OCI-LY1 (cell line): ENCODE measurements around the gene PIK3C2B.

Source experiments
- H2AFZ ChIP-seq: fragments of 200-600 bp; sonication (generic), shearing (Covaris generic); 2 replicates; pipeline ENCODE4 v1.6.0; 2014; ENCODE audit warnings: antibody characterized with exemption, mild to moderate bottlenecking, low read length
- H3F3A ChIP-seq: fragments of 200-600 bp; sonication (generic), shearing (Covaris generic); 2 replicates; pipeline ENCODE4 v1.6.0; 2014; ENCODE audit warnings: mild to moderate bottlenecking, antibody characterized with exemption, low read length, moderate library complexity; ENCODE audit not compliant: insufficient read depth
- H3K27ac ChIP-seq: fragments of 200-600 bp; sonication (generic); 2 replicates; pipeline ENCODE4 v1.5.1; 2014; ENCODE audit warnings: low read length, mixed run types, mild to moderate bottlenecking, low read depth; ENCODE audit not compliant: poor library complexity, severe bottlenecking
- H3K27me3 ChIP-seq: fragments of 200-600 bp; sonication (generic); 2 replicates; pipeline ENCODE4 v1.6.0; 2014; ENCODE audit warnings: antibody characterized with exemption, mild to moderate bottlenecking, low read length, moderate library complexity; ENCODE audit not compliant: insufficient read depth
- H3K36me3 ChIP-seq: fragments of 200-600 bp; sonication (generic); 2 replicates; pipeline ENCODE4 v1.6.1; 2014; ENCODE audit warnings: mild to moderate bottlenecking, antibody characterized with exemption, low read length, moderate library complexity, mixed read lengths; ENCODE audit not compliant: insufficient read depth
- H3K4me1 ChIP-seq: fragments of 200-600 bp; sonication (generic); 2 replicates; pipeline ENCODE4 v1.5.1; 2014; ENCODE audit warnings: mild to moderate bottlenecking, low read length, moderate library complexity; ENCODE audit not compliant: insufficient read depth, severe bottlenecking
- H3K4me2 ChIP-seq: fragments of 200-600 bp; sonication (generic), shearing (Covaris generic); 2 replicates; pipeline ENCODE4 v1.6.1; 2014; ENCODE audit warnings: low read length
- H3K4me3 ChIP-seq: fragments of 200-600 bp; sonication (generic); 2 replicates; pipeline ENCODE4 v1.5.1; 2014; ENCODE audit warnings: low read length, low read depth, mild to moderate bottlenecking, mixed read lengths; ENCODE audit not compliant: poor library complexity, severe bottlenecking
- H3K79me2 ChIP-seq: fragments of 200-600 bp; shearing (Covaris generic); 2 replicates; pipeline ENCODE4 v1.6.1; 2016; ENCODE audit warnings: mixed run types, low read length, mixed read lengths; ENCODE audit not compliant: insufficient read depth
- H3K9ac ChIP-seq: fragments of 200-600 bp; sonication (generic), shearing (Covaris generic); 2 replicates; pipeline ENCODE4 v1.6.1; 2014; ENCODE audit warnings: mild to moderate bottlenecking, low read length, mixed read lengths
- H3K9me2 ChIP-seq: fragments of 200-600 bp; sonication (generic), shearing (Covaris generic); 2 replicates; pipeline ENCODE4 v1.6.1; 2014; ENCODE audit warnings: low read depth, mild to moderate bottlenecking, low read length, mixed read lengths
- H3K9me3 ChIP-seq: fragments of 200-600 bp; shearing (Covaris generic); 2 replicates; pipeline ENCODE4 v1.6.1; 2014; ENCODE audit warnings: low read length, mixed read lengths
- H4K20me1 ChIP-seq: fragments of 200-600 bp; sonication (generic), shearing (Covaris generic); 2 replicates; pipeline ENCODE4 v1.6.0; 2016; ENCODE audit warnings: mild to moderate bottlenecking, low read length; ENCODE audit not compliant: insufficient read depth
- EZH2 ChIP-seq: fragments of 200-600 bp; sonication (generic), shearing (Covaris generic); IDR thresholded peaks from 2 replicates; pipeline ENCODE4 v1.8.0; 2017; ENCODE audit warnings: borderline replicate concordance, mixed run types, mild to moderate bottlenecking, antibody characterized with exemption, low read length, moderate library complexity, mixed read lengths
- TF ChIP-seq, protein P1 (sequence below): fragments of 200-600 bp; sonication (generic), shearing (Covaris generic); IDR thresholded peaks from 2 replicates; pipeline ENCODE4 v1.5.1; 2017; ENCODE audit warnings: mild to moderate bottlenecking, antibody characterized with exemption, low read length, moderate library complexity, mixed read lengths

PIK3C2B gene

DNA sequence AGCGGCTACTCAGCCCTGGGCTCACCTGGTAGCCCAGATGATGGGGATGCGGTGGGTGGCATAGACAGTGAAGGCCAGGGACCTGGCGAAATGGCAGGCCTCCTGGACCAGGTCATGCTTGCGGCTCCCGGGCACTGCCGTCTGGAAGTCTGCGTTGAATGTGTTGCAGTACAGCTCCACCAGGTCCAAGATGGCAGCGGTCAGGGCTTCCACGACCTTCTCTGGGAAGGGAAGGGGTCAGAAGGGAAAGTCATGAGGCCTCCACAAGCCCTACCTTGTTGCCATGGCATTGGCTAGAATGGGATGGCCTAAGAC is 38.8 kb downstream of the PIK3C2B start:
- H3K36me3 ChIP-seq, result peaks cover 93% of the 10 kb centered on the region
- no peaks in the 10 kb centered on the region for H3K79me2 ChIP-seq
- no peak overlapping the region for H3K4me2 ChIP-seq
- H3K9me2 ChIP-seq, result no peaks in the 10 kb centered on the region
- TF ChIP-seq, protein P1, sequence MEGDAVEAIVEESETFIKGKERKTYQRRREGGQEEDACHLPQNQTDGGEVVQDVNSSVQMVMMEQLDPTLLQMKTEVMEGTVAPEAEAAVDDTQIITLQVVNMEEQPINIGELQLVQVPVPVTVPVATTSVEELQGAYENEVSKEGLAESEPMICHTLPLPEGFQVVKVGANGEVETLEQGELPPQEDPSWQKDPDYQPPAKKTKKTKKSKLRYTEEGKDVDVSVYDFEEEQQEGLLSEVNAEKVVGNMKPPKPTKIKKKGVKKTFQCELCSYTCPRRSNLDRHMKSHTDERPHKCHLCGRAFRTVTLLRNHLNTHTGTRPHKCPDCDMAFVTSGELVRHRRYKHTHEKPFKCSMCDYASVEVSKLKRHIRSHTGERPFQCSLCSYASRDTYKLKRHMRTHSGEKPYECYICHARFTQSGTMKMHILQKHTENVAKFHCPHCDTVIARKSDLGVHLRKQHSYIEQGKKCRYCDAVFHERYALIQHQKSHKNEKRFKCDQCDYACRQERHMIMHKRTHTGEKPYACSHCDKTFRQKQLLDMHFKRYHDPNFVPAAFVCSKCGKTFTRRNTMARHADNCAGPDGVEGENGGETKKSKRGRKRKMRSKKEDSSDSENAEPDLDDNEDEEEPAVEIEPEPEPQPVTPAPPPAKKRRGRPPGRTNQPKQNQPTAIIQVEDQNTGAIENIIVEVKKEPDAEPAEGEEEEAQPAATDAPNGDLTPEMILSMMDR, result no peak
- no peak for TF ChIP-seq EZH2
- H4K20me1 ChIP-seq, result no peaks in the 10 kb centered on the region
- H3K4me3 ChIP-seq, result no peak overlapping the region
- H3K9ac ChIP-seq, result no peak overlapping the region
- no peak overlapping the region for H2AFZ ChIP-seq
- no peaks in the 10 kb centered on the region for H3K27me3 ChIP-seq
- H3K4me1 ChIP-seq, result peaks cover 8% of the 10 kb centered on the region
- H3F3A ChIP-seq, result no peaks in the 10 kb centered on the region
- H3K9me3 ChIP-seq, result no peaks in the 10 kb centered on the region
- H3K27ac ChIP-seq, result no peak overlapping the region

- no peaks in the 10 kb centered on the region for H3K9me2 ChIP-seq
- H3F3A ChIP-seq, result no peaks in the 10 kb centered on the region
- H4K20me1 ChIP-seq, result no peaks in the 10 kb centered on the region
- H3K79me2 ChIP-seq, result no peaks in the 10 kb centered on the region
- no peaks in the 10 kb centered on the region for H3K27me3 ChIP-seq
- no peak overlapping the region for H3K4me3 ChIP-seq
- H3K9ac ChIP-seq, result no peak overlapping the region
- no peaks in the 10 kb centered on the region for H3K9me3 ChIP-seq
- H3K27ac ChIP-seq, result no peak overlapping the region
- no peak for TF ChIP-seq EZH2
- TF ChIP-seq, protein P1, result no peak
- peaks cover 93% of the 10 kb centered on the region for H3K36me3 ChIP-seq
- H2AFZ ChIP-seq, result no peak overlapping the region
- H3K4me2 ChIP-seq, result no peak overlapping the region
- peaks cover 8% of the 10 kb centered on the region for H3K4me1 ChIP-seq
Measured at GRCh38 chr1:204455063-204455830, 39.4 kb downstream of the PIK3C2B start.

GRCh38 chr1:204454476-204454875 is 40.1 kb downstream of the PIK3C2B start:
- Histone ChIP-seq H4K20me1 (no peaks in the 10 kb centered on the region), H3K4me3 (no peak overlapping the region), H3K36me3 (peaks cover 93% of the 10 kb centered on the region), H3K9ac (no peak overlapping the region), H3K4me1 (peaks cover 8% of the 10 kb centered on the region), H3K9me3 (no peaks in the 10 kb centered on the region), H3F3A (no peaks in the 10 kb centered on the region), H3K27me3 (no peaks in the 10 kb centered on the region), H3K9me2 (no peaks in the 10 kb centered on the region), H2AFZ (no peak overlapping the region), H3K79me2 (no peaks in the 10 kb centered on the region), H3K27ac (no peak overlapping the region), H3K4me2 (no peak overlapping the region)
- TF ChIP-seq, protein P1, result no peak
